Ovary (tissue), 1 donor: ENCODE results near the gene LPCAT1.

Experiments used
- EP300 ChIP-seq: sonication (generic); formaldehyde crosslinking; IDR thresholded peaks from one replicate; pipeline ENCODE4 v1.6.1; 2017; ENCODE audit warnings: antibody characterized with exemption
- POLR2A ChIP-seq: fragments of 450-650 bp; IDR thresholded peaks from one replicate; pipeline ENCODE4 v1.6.1; 2017; ENCODE audit warnings: antibody characterized with exemption, mild to moderate bottlenecking, moderate library complexity

DNA sequence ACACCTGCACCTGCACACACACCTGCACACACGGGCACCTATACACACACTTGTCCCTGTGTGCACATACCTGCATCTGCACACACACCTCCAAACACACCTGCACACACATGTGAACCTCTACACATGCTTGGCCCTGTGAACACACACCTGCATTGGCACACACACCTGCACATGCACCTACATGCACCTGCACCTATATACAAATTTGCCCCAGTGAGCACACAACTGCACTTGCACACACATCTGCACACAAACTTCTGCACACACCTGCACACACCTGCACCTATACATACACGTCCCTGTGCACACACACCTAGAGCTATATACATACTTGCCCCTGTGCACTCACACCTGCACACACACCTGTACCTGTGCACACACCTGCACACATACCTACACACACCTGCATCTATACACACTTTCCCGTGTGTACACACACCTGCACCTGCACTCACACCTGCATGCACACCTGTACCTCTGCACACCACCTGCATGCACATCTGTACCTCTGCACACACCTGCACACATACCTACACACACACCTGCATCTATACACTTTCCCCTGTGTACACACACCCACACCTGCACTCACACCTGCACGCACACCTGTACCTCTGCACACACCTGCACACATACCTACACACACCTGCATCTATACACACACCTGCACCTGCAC, 21.5 kb upstream of the LPCAT1 start:
- TF ChIP-seq POLR2A (no peak), EP300 (no peak)
